ENCODE results near the gene MLPH.

The MLPH gene

GRCh38 chr2:237556773-237557632 is 70.0 kb downstream of the MLPH start:
- Histone ChIP-seq H3K27ac (ENCODE audit: low read depth, low read length) (no peak overlapping the region), H4K8ac (ENCODE audit: low read depth, low read length) (no peak overlapping the region), H3K14ac (ENCODE audit: low read length) (no peak overlapping the region), H2BK120ac (ENCODE audit: insufficient read depth, low read length, poor library complexity) (no peak overlapping the region), H3K18ac (ENCODE audit: low read length) (no peak overlapping the region), H2AK5ac (ENCODE audit: low read length) (no peak overlapping the region), H3K4ac (ENCODE audit: low read depth, low read length) (no peak overlapping the region), H3K4me3 (ENCODE audit: low read depth, low read length) (no peak overlapping the region), H3K4me2 (ENCODE audit: low read length) (no peak overlapping the region), H2BK12ac (ENCODE audit: low read length) (no peak overlapping the region), H3K27me3 (ENCODE audit: insufficient read depth, low read length) (no peaks in the 10 kb centered on the region), H2BK5ac (ENCODE audit: low read depth, low read length, poor library complexity) (no peak overlapping the region), H3K4me1 (ENCODE audit: control insufficient read depth in 1 of 2, insufficient read depth in 2 of 2, low read length in 2 of 2) (no peaks in the 10 kb centered on the region), H3K79me2 (ENCODE audit: control insufficient read depth, insufficient read depth, low read length, poor library complexity) (no peaks in the 10 kb centered on the region), H4K12ac (ENCODE audit: low read depth, low read length) (no peak overlapping the region), H2AFZ (ENCODE audit: insufficient read depth, low read length, poor library complexity) (no peak overlapping the region), H3K23ac (ENCODE audit: low read length) (no peak overlapping the region), H3K9ac (ENCODE audit: low read length) (no peak overlapping the region), H3K9me3 (ENCODE audit: insufficient read depth, low read depth, low read length) (peaks cover 18% of the 10 kb centered on the region), H3K79me1 (ENCODE audit: low read length) (no peaks in the 10 kb centered on the region), H3K36me3 (ENCODE audit: control insufficient read depth in 1 of 2, insufficient read depth in 2 of 2, low read length in 2 of 2) (peaks cover 0 to 2% of the 10 kb centered on the region in 2 experiments), H4K91ac (ENCODE audit: low read depth, low read length) (no peak overlapping the region)
- WGBS (ENCODE audit: extremely low coverage, insufficient coverage, insufficient read length): 100% methylated on average over 3 of the region's 11 CpGs
- no peak for DNase-seq

GRCh38 chr2:237557633-237558015 is 70.6 kb downstream of the MLPH start:
- Histone ChIP-seq H3K14ac (ENCODE audit: low read length) (no peak overlapping the region), H2BK12ac (ENCODE audit: low read length) (no peak overlapping the region), H3K27me3 (ENCODE audit: insufficient read depth, low read length) (no peaks in the 10 kb centered on the region), H2BK5ac (ENCODE audit: low read depth, low read length, poor library complexity) (no peak overlapping the region), H4K8ac (ENCODE audit: low read depth, low read length) (no peak overlapping the region), H4K12ac (ENCODE audit: low read depth, low read length) (no peak overlapping the region), H3K4me1 (ENCODE audit: control insufficient read depth in 1 of 2, insufficient read depth in 2 of 2, low read length in 2 of 2) (no peaks in the 10 kb centered on the region), H3K4me3 (ENCODE audit: low read depth, low read length) (no peak overlapping the region), H3K4ac (ENCODE audit: low read depth, low read length) (no peak overlapping the region), H3K4me2 (ENCODE audit: low read length) (no peak overlapping the region), H3K27ac (ENCODE audit: low read depth, low read length) (no peak overlapping the region), H4K91ac (ENCODE audit: low read depth, low read length) (no peak overlapping the region), H2BK120ac (ENCODE audit: insufficient read depth, low read length, poor library complexity) (no peak overlapping the region), H3K79me1 (ENCODE audit: low read length) (no peaks in the 10 kb centered on the region), H3K18ac (ENCODE audit: low read length) (no peak overlapping the region), H2AFZ (ENCODE audit: insufficient read depth, low read length, poor library complexity) (no peak overlapping the region), H3K36me3 (ENCODE audit: control insufficient read depth in 1 of 2, insufficient read depth in 2 of 2, low read length in 2 of 2) (peaks cover 0 to 2% of the 10 kb centered on the region in 2 experiments), H3K23ac (ENCODE audit: low read length) (no peak overlapping the region), H3K9me3 (ENCODE audit: insufficient read depth, low read depth, low read length) (peaks cover 17% of the 10 kb centered on the region), H3K9ac (ENCODE audit: low read length) (no peak overlapping the region), H3K79me2 (ENCODE audit: control insufficient read depth, insufficient read depth, low read length, poor library complexity) (no peaks in the 10 kb centered on the region), H2AK5ac (ENCODE audit: low read length) (no peak overlapping the region)
- no peak for DNase-seq
- no CpG with 5 or more reads among the region's 4 CpGs for WGBS (ENCODE audit: extremely low coverage, insufficient coverage, insufficient read length)

DNA sequence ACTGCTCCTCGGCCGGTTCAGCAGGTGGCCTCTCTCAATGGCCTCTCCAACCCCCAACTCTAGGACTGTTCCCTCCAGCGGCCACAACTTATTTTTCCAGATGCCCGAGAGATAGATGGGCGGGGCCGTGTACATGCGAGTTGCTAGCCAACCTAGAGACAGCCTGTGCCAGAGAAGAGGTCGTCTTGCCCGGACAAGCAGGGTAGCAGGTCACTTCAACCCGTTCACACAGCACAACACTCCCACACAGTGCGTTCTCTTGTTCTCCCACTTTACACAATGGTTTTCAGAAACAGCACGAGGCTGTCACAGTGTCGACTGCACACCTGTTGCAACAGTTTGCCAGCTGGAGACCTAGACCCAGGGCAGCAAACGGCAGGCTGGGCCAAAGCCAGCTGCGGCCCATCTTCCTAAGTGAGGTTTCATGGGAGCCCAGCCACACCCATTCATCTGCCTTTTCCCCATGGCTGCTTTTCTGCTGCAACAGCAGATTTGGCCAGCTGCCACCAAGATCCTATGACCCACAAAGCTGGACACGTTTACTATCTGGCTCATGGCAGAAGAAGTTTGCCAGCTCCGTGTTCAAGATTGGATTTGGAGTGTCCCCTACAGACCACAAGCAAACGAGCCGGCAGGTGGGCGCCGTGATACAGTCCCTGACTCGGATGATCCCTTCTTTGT is 72.0 kb downstream of the MLPH start:
- Histone ChIP-seq H4K91ac (ENCODE audit: low read depth, low read length) (no peak overlapping the region), H3K4ac (ENCODE audit: low read depth, low read length) (no peak overlapping the region), H4K12ac (ENCODE audit: low read depth, low read length) (no peak overlapping the region), H3K9ac (ENCODE audit: low read length) (no peak overlapping the region), H3K9me3 (ENCODE audit: insufficient read depth, low read depth, low read length) (peaks cover 7% of the 10 kb centered on the region), H2BK12ac (ENCODE audit: low read length) (no peak overlapping the region), H2BK120ac (ENCODE audit: insufficient read depth, low read length, poor library complexity) (no peak overlapping the region), H2AFZ (ENCODE audit: insufficient read depth, low read length, poor library complexity) (no peak overlapping the region), H3K23ac (ENCODE audit: low read length) (no peak overlapping the region), H3K79me2 (ENCODE audit: control insufficient read depth, insufficient read depth, low read length, poor library complexity) (no peaks in the 10 kb centered on the region), H2BK5ac (ENCODE audit: low read depth, low read length, poor library complexity) (no peak overlapping the region), H2AK5ac (ENCODE audit: low read length) (no peak overlapping the region), H3K18ac (ENCODE audit: low read length) (no peak overlapping the region), H3K4me1 (ENCODE audit: control insufficient read depth in 1 of 2, insufficient read depth in 2 of 2, low read length in 2 of 2) (no peaks in the 10 kb centered on the region), H3K14ac (ENCODE audit: low read length) (no peak overlapping the region), H3K4me2 (ENCODE audit: low read length) (no peak overlapping the region), H3K36me3 (ENCODE audit: control insufficient read depth in 1 of 2, insufficient read depth in 2 of 2, low read length in 2 of 2) (peaks cover 0 to 1% of the 10 kb centered on the region in 2 experiments), H3K27me3 (ENCODE audit: insufficient read depth, low read length) (no peaks in the 10 kb centered on the region), H3K4me3 (ENCODE audit: low read depth, low read length) (no peak overlapping the region), H4K8ac (ENCODE audit: low read depth, low read length) (no peak overlapping the region), H3K27ac (ENCODE audit: low read depth, low read length) (no peak overlapping the region), H3K79me1 (ENCODE audit: low read length) (no peaks in the 10 kb centered on the region)
- WGBS (ENCODE audit: extremely low coverage, insufficient coverage, insufficient read length): no CpG with 5 or more reads among the region's 22 CpGs
- no peak for DNase-seq

GRCh38 chr2:237561221-237561620 is 74.2 kb downstream of the MLPH start:
- H3K4ac ChIP-seq (ENCODE audit: low read depth, low read length): no peak overlapping the region
- H3K4me2 ChIP-seq (ENCODE audit: low read length): no peak overlapping the region

More at GRCh38 chr2:237561221-237561620, 74.2 kb downstream of the MLPH start:
- Histone ChIP-seq H2BK5ac (ENCODE audit: low read depth, low read length, poor library complexity) (no peak overlapping the region), H2AFZ (ENCODE audit: insufficient read depth, low read length, poor library complexity) (no peak overlapping the region), H2BK12ac (ENCODE audit: low read length) (no peak overlapping the region), H3K79me2 (ENCODE audit: control insufficient read depth, insufficient read depth, low read length, poor library complexity) (no peaks in the 10 kb centered on the region), H4K91ac (ENCODE audit: low read depth, low read length) (no peak overlapping the region), H3K9ac (ENCODE audit: low read length) (no peak overlapping the region), H3K4me3 (ENCODE audit: low read depth, low read length) (no peak overlapping the region), H2BK120ac (ENCODE audit: insufficient read depth, low read length, poor library complexity) (no peak overlapping the region), H3K9me3 (ENCODE audit: insufficient read depth, low read depth, low read length) (peaks cover 3% of the 10 kb centered on the region), H4K12ac (ENCODE audit: low read depth, low read length) (no peak overlapping the region), H2AK5ac (ENCODE audit: low read length) (no peak overlapping the region), H3K36me3 (ENCODE audit: control insufficient read depth in 1 of 2, insufficient read depth in 2 of 2, low read length in 2 of 2) (no peaks in the 10 kb centered on the region), H3K14ac (ENCODE audit: low read length) (no peak overlapping the region), H3K27ac (ENCODE audit: low read depth, low read length) (no peak overlapping the region), H3K18ac (ENCODE audit: low read length) (no peak overlapping the region), H3K27me3 (ENCODE audit: insufficient read depth, low read length) (no peaks in the 10 kb centered on the region), H3K4me1 (ENCODE audit: control insufficient read depth in 1 of 2, insufficient read depth in 2 of 2, low read length in 2 of 2) (no peaks in the 10 kb centered on the region), H3K79me1 (ENCODE audit: low read length) (no peaks in the 10 kb centered on the region), H4K8ac (ENCODE audit: low read depth, low read length) (no peak overlapping the region), H3K23ac (ENCODE audit: low read length) (no peak overlapping the region)
- no CpG with 5 or more reads among the region's 7 CpGs for WGBS (ENCODE audit: extremely low coverage, insufficient coverage, insufficient read length)
- no peak for DNase-seq
